HG03159 (cell line): ENCODE data around the gene MPHOSPH10.
"Not testable (repeated sequence)": the region's sequence is repeated elsewhere in the genome, so short reads cannot be mapped to it uniquely, and the experiment has no call there.

Experiments used
- ATAC-seq: cut with Tn5 transposase; IDR thresholded peaks from one replicate; pipeline ENCODE4 v1.9.1; 2021; ENCODE audit warnings: mild to moderate bottlenecking, moderate library complexity; ENCODE audit not compliant: unreplicated experiment

The MPHOSPH10 gene

GRCh38 chr2:71130152-71130904, at the start of gene MPHOSPH10, which contains the start of gene MCEE:
TSS of gene MPHOSPH10 (plus strand) at chr2:71130634. CDS start at chr2:71130666, 32 bp downstream.
TSS of gene MCEE (minus strand) at chr2:71130229. CDS start at chr2:71130219, 10 bp downstream.
- ATAC-seq, result peak; percentile 91

GRCh38 chr2:71082402-71083252, 47.8 kb upstream of the MPHOSPH10 start:
- ATAC-seq, result no peak

- not testable (repeated sequence) for ATAC-seq
Measured at GRCh38 chr2:71083297-71083696, 47.1 kb upstream of the MPHOSPH10 start.

GRCh38 chr2:71083752-71084312, 46.6 kb upstream of the MPHOSPH10 start:
- ATAC-seq, result not testable (repeated sequence)

- not testable (repeated sequence) for ATAC-seq
Measured at GRCh38 chr2:71085325-71086003, 45.0 kb upstream of the MPHOSPH10 start.

- not testable (repeated sequence) for ATAC-seq
Measured at GRCh38 chr2:71089475-71089874, 41.0 kb upstream of the MPHOSPH10 start.

GRCh38 chr2:71091808-71092207, 38.6 kb upstream of the MPHOSPH10 start:
- not testable (repeated sequence) for ATAC-seq

GRCh38 chr2:71092491-71093260, 37.8 kb upstream of the MPHOSPH10 start:
- not testable (repeated sequence) for ATAC-seq

- ATAC-seq, result no peak
Measured at GRCh38 chr2:71100195-71100964, 30.1 kb upstream of the MPHOSPH10 start.

- ATAC-seq, result no peak
Measured at GRCh38 chr2:71101656-71102055, 28.8 kb upstream of the MPHOSPH10 start.

GRCh38 chr2:71102981-71103681, 27.3 kb upstream of the MPHOSPH10 start:
- ATAC-seq, result no peak

- no peak for ATAC-seq
Measured at GRCh38 chr2:71103809-71104208, 26.6 kb upstream of the MPHOSPH10 start.

GRCh38 chr2:71106463-71106862, 24.0 kb upstream of the MPHOSPH10 start:
- not testable (repeated sequence) for ATAC-seq

GRCh38 chr2:71108091-71108490, 22.3 kb upstream of the MPHOSPH10 start:
- no peak for ATAC-seq

- no peak for ATAC-seq
Measured at GRCh38 chr2:71113843-71114242, 16.6 kb upstream of the MPHOSPH10 start.

- no peak for ATAC-seq
Measured at GRCh38 chr2:71117063-71117462, 13.4 kb upstream of the MPHOSPH10 start.

GRCh38 chr2:71120195-71120594, 10.2 kb upstream of the MPHOSPH10 start:
- ATAC-seq, result no peak

GRCh38 chr2:71121479-71121878, 9.0 kb upstream of the MPHOSPH10 start:
- no peak for ATAC-seq
